ENCODE results near the gene YARS1.

- TF ChIP-seq POLR2A (IDR thresholded peaks at IDR 0.05; ENCODE audit: low read length) (no peak), GATA1 (IDR thresholded peaks at IDR 0.05; ENCODE audit: low read depth, low read length) (no peak)
Measured at GRCh38 chr1:32783851-32784250, 33.3 kb downstream of the YARS1 start.
